Activated CD8-positive, alpha-beta memory T cell treated with anti-CD3 and anti-CD28 coated beads for 48 hours (primary cell): ENCODE measurements around the gene RFX4.

Source experiments
- DNase-seq, 3 experiments: peaks; one replicate each; pipeline ENCODE4 v3.0.0-alpha.2; 2020; ENCODE audit warnings: low read depth in 2 of 3, low spot score in 2 of 3

RFX4 gene

DNA sequence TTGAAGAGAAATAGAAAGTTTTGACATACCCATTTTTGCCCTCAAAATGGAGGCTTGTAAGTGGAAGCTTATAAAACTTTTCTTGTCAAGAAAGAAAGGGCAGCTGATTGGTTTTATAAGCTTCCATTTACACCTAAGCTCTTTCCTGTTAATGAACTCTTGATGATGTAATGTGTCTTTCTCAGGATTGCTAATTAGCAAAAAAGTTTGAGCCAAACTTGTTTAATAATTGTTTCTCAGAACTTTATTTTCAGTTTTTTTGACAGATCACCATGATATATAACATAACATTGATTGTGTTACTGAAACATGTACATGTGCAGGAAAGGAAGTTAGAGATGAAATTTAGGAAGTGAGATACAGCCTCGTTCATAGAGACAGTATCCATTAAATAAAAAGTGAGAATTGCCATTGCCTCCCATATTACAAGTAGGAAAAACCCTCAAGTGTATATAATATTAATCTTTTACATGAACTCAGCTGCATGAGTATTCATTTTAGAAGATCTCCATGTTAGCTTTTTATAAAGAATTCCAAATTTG is 218.4 kb downstream of the RFX4 start:
- DNase-seq: no peak

DNA sequence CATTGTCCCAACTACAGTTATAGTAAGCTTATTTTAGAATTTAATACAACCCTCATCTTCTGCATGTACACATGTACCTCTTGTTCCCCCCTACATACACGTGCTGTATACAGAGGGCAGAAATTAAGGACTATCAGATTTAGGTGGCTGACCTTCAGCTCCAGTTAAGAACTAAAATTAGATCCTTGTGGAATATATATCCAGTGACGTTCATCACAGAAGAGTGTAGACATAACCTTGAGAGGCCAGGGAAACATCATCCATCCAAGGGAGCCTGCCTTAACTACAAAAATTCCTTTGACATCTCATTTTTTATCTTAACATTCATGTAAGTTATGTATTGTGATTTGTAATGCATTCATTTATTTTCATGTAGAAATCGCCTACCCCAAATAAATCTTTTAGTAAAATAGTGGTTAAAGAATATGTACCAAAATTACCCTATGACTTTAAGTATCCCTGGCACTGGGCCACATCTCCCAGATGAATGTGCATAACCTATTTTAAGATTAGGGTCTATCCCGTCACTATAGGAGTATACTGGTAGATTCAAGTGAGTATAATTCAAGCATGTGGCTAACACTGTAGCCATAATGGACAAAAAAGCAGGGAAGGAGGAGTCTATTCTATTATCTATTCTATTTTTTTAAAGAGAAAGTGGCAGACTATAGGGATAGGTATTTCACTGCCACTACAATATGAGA is 219.2 kb downstream of the RFX4 start:
- no peak for DNase-seq

DNA sequence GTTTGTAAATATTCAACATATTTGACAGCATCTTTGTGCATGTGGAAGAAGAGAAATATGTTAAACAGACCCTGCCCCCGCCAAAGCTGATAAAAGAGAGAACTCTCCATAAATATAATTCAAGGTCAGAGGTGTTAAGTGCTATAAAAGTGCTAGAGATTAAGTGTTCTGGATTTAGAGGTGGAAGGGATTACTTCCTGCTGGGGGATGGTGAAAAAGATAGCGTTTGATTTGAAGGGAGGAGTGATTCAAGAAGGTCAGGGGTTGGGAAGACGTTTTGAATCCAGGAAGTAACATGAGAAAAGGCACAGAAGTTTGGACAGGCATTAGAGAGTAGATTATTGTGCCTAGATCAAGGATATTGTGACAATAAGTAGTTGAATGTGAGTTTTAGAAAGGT is 221.9 kb downstream of the RFX4 start:
- DNase-seq: no peak
